NCI-H146 treated with DMSO at 0.1 percent for 48 hours (cell line): Measurements from ENCODE around the gene PCDHB14.

Experiments used
- DNase-seq: peaks from one replicate; lab custom pipeline; 2025; ENCODE audit not compliant: unreplicated experiment; lab: John Stamatoyannopoulos, UW

PCDHB14 gene

GRCh38 chr5:141272906-141273305 lies 49.8 kb downstream of the PCDHB14 start:
- no peak for DNase-seq
